Uterus (tissue), 2 donors: Measurements from ENCODE around the gene NDE1.

Experiments used
- POLR2A ChIP-seq, 2 donors: fragments of 450-650 bp; IDR thresholded peaks; one replicate each; pipeline ENCODE4 v1.6.1; 2016; ENCODE audit warnings: antibody characterized with exemption in 2 of 2, mild to moderate bottlenecking in 1 of 2, moderate library complexity in 1 of 2
- TF ChIP-seq, protein P1 (sequence below), 4 experiments: fragments of 200-600 bp in 2 of 4; fragments of 450-650 bp in 2 of 4; sonication (generic) in 2 of 4; IDR thresholded peaks; one replicate each; pipeline ENCODE4 v1.5.1; 2016 to 2019; ENCODE audit warnings: antibody characterized with exemption in 4 of 4, mild to moderate bottlenecking in 2 of 4, moderate library complexity in 1 of 4

GRCh38 chr16:15708997-15709396 lies 59.0 kb downstream of the NDE1 start:
- TF ChIP-seq, protein P1, sequence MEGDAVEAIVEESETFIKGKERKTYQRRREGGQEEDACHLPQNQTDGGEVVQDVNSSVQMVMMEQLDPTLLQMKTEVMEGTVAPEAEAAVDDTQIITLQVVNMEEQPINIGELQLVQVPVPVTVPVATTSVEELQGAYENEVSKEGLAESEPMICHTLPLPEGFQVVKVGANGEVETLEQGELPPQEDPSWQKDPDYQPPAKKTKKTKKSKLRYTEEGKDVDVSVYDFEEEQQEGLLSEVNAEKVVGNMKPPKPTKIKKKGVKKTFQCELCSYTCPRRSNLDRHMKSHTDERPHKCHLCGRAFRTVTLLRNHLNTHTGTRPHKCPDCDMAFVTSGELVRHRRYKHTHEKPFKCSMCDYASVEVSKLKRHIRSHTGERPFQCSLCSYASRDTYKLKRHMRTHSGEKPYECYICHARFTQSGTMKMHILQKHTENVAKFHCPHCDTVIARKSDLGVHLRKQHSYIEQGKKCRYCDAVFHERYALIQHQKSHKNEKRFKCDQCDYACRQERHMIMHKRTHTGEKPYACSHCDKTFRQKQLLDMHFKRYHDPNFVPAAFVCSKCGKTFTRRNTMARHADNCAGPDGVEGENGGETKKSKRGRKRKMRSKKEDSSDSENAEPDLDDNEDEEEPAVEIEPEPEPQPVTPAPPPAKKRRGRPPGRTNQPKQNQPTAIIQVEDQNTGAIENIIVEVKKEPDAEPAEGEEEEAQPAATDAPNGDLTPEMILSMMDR (IDR thresholded peaks at IDR 0.05), result no peak
- TF ChIP-seq POLR2A (IDR thresholded peaks at IDR 0.05), result no peak
